Osteoblast (primary cell): ENCODE results near the gene SKAP1. TPM values are rescaled to one million over a fixed set of nuclear protein-coding genes. Genes with fewer than 3 reads are reported as not detected.
"Not testable (repeated sequence)": the region's sequence is repeated elsewhere in the genome, so short reads cannot be mapped to it uniquely, and the experiment has no call there.

ENCODE experiments used
- DNase-seq: peaks from one replicate; pipeline ENCODE4 v3.0.0; 2011; ENCODE audit warnings: low spot score, mixed read lengths; ENCODE audit not compliant: insufficient read length; ENCODE audit errors: missing footprints
- H2AFZ ChIP-seq: 2 replicates; pipeline ENCODE4 v1.6.0; 2011; ENCODE audit warnings: mild to moderate bottlenecking, low read length
- H3K27ac ChIP-seq: 2 replicates; pipeline ENCODE4 v1.5.1; 2011; ENCODE audit warnings: mild to moderate bottlenecking, low read depth, low read length, moderate library complexity
- H3K27me3 ChIP-seq: 2 replicates; pipeline ENCODE4 v1.6.0; 2012; ENCODE audit warnings: mild to moderate bottlenecking, control low read depth, inconsistent platforms, low read length, moderate library complexity; ENCODE audit not compliant: insufficient read depth
- H3K36me3 ChIP-seq: 2 replicates; pipeline ENCODE4 v1.5.1; 2011; ENCODE audit warnings: mild to moderate bottlenecking, low read length, control low read depth, moderate library complexity; ENCODE audit not compliant: insufficient read depth
- H3K4me1 ChIP-seq: 2 replicates; pipeline ENCODE4 v1.5.1; 2011; ENCODE audit warnings: mild to moderate bottlenecking, low read length, control low read depth, moderate library complexity; ENCODE audit not compliant: insufficient read depth
- H3K4me2 ChIP-seq: 2 replicates; pipeline ENCODE4 v1.6.0; 2011; ENCODE audit warnings: mild to moderate bottlenecking, low read length; ENCODE audit not compliant: insufficient read depth
- H3K4me3 ChIP-seq: fragments of 200-600 bp; sonication (generic); 3 replicates; pipeline ENCODE4 v1.5.1; 2012; ENCODE audit warnings: mild to moderate bottlenecking, low read length, inconsistent platforms; ENCODE audit not compliant: insufficient read depth
- H3K79me2 ChIP-seq: 2 replicates; pipeline ENCODE4 v1.6.0; 2012; ENCODE audit warnings: mild to moderate bottlenecking, low read length, control low read depth, inconsistent platforms; ENCODE audit not compliant: insufficient read depth
- H3K9me3 ChIP-seq: 2 replicates; pipeline ENCODE4 v1.5.1; 2011; ENCODE audit warnings: low read depth, low read length, control low read depth
- H4K20me1 ChIP-seq: 2 replicates; pipeline ENCODE4 v1.6.0; 2012; ENCODE audit warnings: mild to moderate bottlenecking, low read length, control low read depth; ENCODE audit not compliant: insufficient read depth
- total RNA-seq: library from RNA; depleted of rRNA; stranded (reverse); fragments of >200 nt; gene quantifications from 2 replicates; pipeline ENCODE4 v1.2.3, GENCODE V29; 2012
- TF ChIP-seq, protein P1 (sequence below): IDR thresholded peaks from 2 replicates; pipeline ENCODE4 v1.5.1; 2011; ENCODE audit warnings: mild to moderate bottlenecking, low read depth, low read length, moderate library complexity; ENCODE audit errors: extremely low read depth

The SKAP1 gene
- total RNA-seq, 1 donor = not detected

DNA sequence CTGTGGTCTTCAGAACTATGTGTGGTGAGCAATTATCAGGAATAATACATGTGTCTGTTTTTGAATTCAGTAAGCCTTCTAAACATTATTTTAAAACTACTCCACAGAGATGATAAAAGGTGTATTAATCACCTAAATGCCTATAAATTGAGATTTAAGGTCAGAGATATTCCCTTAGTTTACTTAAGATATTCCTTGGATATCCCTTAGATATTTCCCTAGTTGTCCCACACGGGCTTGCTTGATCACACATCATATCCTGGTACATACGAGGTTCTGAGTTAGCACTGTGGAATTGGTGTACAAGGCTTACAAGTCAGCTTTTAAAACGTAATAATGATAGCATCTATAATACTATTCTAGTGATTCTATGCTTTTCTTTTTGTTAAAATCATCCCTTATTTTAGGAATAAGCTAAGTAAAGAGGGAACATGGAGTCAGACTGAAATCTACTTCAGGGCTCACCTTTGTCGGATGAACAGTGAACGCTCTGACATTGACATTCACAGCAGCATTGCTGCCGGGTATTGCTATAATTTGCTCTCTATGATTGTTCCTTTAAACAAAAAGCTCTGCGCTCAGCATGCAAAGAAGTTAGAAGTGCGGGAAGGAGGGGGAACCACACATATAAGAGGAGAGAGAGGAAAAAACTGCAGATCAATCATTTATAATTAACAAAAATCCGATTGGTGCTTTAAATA is 136.5 kb downstream of the SKAP1 start:
- Histone ChIP-seq H3K4me3 (no peak overlapping the region), H2AFZ (no peak overlapping the region), H3K27ac (no peak overlapping the region), H3K4me1 (no peaks in the 10 kb centered on the region), H3K79me2 (no peaks in the 10 kb centered on the region), H3K36me3 (no peaks in the 10 kb centered on the region), H3K4me2 (no peak overlapping the region), H4K20me1 (no peaks in the 10 kb centered on the region), H3K27me3 (peaks cover 75% of the 10 kb centered on the region), H3K9me3 (no peaks in the 10 kb centered on the region)
- TF ChIP-seq, protein P1, sequence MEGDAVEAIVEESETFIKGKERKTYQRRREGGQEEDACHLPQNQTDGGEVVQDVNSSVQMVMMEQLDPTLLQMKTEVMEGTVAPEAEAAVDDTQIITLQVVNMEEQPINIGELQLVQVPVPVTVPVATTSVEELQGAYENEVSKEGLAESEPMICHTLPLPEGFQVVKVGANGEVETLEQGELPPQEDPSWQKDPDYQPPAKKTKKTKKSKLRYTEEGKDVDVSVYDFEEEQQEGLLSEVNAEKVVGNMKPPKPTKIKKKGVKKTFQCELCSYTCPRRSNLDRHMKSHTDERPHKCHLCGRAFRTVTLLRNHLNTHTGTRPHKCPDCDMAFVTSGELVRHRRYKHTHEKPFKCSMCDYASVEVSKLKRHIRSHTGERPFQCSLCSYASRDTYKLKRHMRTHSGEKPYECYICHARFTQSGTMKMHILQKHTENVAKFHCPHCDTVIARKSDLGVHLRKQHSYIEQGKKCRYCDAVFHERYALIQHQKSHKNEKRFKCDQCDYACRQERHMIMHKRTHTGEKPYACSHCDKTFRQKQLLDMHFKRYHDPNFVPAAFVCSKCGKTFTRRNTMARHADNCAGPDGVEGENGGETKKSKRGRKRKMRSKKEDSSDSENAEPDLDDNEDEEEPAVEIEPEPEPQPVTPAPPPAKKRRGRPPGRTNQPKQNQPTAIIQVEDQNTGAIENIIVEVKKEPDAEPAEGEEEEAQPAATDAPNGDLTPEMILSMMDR = no peak
- no peak for DNase-seq

DNA sequence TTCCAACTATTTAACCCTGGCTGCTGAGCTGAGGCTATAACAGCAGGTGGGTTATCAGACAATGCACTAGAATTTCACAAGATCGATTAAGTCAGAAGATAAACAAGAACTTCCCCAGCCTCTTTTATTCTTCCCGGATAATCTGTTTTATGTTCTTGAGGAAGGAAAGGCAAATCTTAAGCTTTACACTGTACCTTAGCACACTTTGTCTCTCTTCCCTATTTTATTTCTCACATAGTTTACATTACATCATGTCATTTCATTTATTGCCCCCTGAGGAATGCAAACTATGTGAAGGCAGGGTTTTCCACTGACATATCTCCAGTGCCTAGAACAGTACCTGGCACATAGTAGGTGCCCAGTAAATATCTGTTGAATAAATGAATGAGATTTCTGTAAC is 139.6 kb downstream of the SKAP1 start:
- no peak overlapping the region for H3K4me2 ChIP-seq
- H3K79me2 ChIP-seq = no peaks in the 10 kb centered on the region
- H3K4me1 ChIP-seq = no peaks in the 10 kb centered on the region
- H2AFZ ChIP-seq = no peak overlapping the region
- peaks cover 73% of the 10 kb centered on the region for H3K27me3 ChIP-seq
- H3K27ac ChIP-seq = no peak overlapping the region
- DNase-seq = no peak
- H3K9me3 ChIP-seq = no peaks in the 10 kb centered on the region
- no peaks in the 10 kb centered on the region for H3K36me3 ChIP-seq
- H3K4me3 ChIP-seq = no peak overlapping the region
- TF ChIP-seq, protein P1 = no peak
- H4K20me1 ChIP-seq = no peaks in the 10 kb centered on the region

DNA sequence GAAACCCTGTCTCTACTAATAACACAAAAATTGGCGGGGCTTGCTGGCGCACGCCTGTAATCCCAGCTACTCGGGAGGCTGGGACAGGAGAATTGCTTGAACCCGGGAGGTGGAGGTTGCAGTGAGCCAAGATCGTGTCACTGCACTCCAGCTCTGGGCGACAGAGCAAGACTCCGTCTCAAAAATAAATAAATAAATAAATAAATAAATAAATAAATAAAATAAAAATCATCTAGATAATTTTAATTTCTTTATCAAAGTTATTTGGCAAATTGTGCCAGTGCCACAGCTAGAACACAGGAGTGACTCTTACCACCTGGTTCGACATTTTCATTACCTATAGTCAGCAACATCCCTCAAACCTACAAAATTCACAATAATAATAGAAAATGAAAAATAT is 143.1 kb downstream of the SKAP1 start:
- H3K27ac ChIP-seq, H3K4me2 ChIP-seq, DNase-seq, H3K9me3 ChIP-seq, H3K36me3 ChIP-seq, H3K79me2 ChIP-seq, H3K4me3 ChIP-seq, H2AFZ ChIP-seq, H3K4me1 ChIP-seq, H4K20me1 ChIP-seq: not testable (repeated sequence)
- peaks cover 59% of the 10 kb centered on the region for H3K27me3 ChIP-seq

DNA sequence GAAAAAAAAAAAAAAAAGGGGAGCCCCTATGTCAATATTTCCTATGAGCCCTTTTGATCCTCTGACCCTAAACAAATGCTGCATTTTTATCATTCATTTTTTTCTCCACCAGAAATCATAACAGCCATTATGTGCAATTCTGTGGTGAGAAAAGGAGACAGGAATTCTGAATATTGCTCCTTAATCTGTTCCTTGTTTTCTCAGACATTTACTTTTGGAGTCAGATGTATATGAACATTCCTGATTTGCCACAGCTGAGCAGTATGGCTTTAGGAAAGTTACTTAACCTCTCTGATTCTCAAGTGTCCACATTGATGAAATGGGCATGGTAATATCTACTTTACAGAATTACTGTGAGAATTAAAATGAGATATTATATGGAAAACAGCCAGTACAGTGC is 144.4 kb downstream of the SKAP1 start:
- H4K20me1 ChIP-seq = no peaks in the 10 kb centered on the region
- TF ChIP-seq, protein P1 = no peak
- no peak for DNase-seq

More for the DNA sequence above, 144.4 kb downstream of the SKAP1 start:
- H3K9me3 ChIP-seq = no peaks in the 10 kb centered on the region
- no peak overlapping the region for H3K27ac ChIP-seq
- H2AFZ ChIP-seq = no peak overlapping the region
- H3K4me2 ChIP-seq = no peak overlapping the region
- no peak overlapping the region for H3K4me3 ChIP-seq
- no peaks in the 10 kb centered on the region for H3K4me1 ChIP-seq
- H3K79me2 ChIP-seq = no peaks in the 10 kb centered on the region
- H3K36me3 ChIP-seq = no peaks in the 10 kb centered on the region
- H3K27me3 ChIP-seq = peaks cover 50% of the 10 kb centered on the region
